Measurements from ENCODE around the gene DGKB. TPM values are rescaled to one million over a fixed set of nuclear protein-coding genes. Genes with fewer than 3 reads are reported as not detected.

DGKB gene
- polyA plus RNA-seq, 1 donor (not counting 4 experiments of a cell fraction or from before 2014, with no cell fraction given): 0.01 TPM

- DNase-seq (ENCODE audit: low read depth, low spot score) (no peak), FAIRE-seq (no peak)
- H3K9me3 ChIP-seq (ENCODE audit: control insufficient read depth, low read depth, low read length): no peaks in the 10 kb centered on the region
- no peak overlapping the region for H3K4me2 ChIP-seq (ENCODE audit: control insufficient read depth, extremely low read depth, insufficient read depth, low read depth, low read length)
- H3K9ac ChIP-seq (ENCODE audit: control insufficient read depth, extremely low read depth, insufficient read depth, low read length): no peak overlapping the region
- TF ChIP-seq CTCF (optimal IDR thresholded peaks at IDR 0.05 in 1 of 3, IDR thresholded peaks at IDR 0.05 in 1 of 3, conservative IDR thresholded peaks at IDR 0.05 in 1 of 3; ENCODE audit: extremely low read depth in 1 of 3, insufficient read depth in 2 of 3, low read length in 3 of 3) (no peak), EZH2 (IDR thresholded peaks at IDR 0.05; ENCODE audit: low read length) (no peak)
- H3K36me3 ChIP-seq (ENCODE audit: control insufficient read depth in 2 of 2, extremely low read depth in 1 of 2, insufficient read depth in 2 of 2, low read length in 2 of 2): no peaks in the 10 kb centered on the region
- H3K4me3 ChIP-seq (ENCODE audit: control insufficient read depth in 2 of 3, extremely low read depth in 1 of 3, insufficient read depth in 2 of 3, low read depth in 1 of 3, low read length in 3 of 3): no peak overlapping the region
- no peak overlapping the region for H2AFZ ChIP-seq (ENCODE audit: control insufficient read depth, low read length)
- no peaks in the 10 kb centered on the region for H3K9me1 ChIP-seq (ENCODE audit: control insufficient read depth, extremely low read depth, insufficient read depth, low read length)
- no peaks in the 10 kb centered on the region for H3K79me2 ChIP-seq (ENCODE audit: control insufficient read depth, insufficient read depth, low read length)
- no peak overlapping the region for H3K27ac ChIP-seq (ENCODE audit: control insufficient read depth, insufficient read depth, low read length)
- H3K27me3 ChIP-seq (ENCODE audit: control insufficient read depth, extremely low read depth, insufficient read depth, low read length): no peaks in the 10 kb centered on the region
- H4K20me1 ChIP-seq (ENCODE audit: control insufficient read depth, extremely low read depth, insufficient read depth, low read length): no peaks in the 10 kb centered on the region
- dilution Hi-C loops (cut with MboI; ENCODE audit: extremely low pct_ligation_motif_present, low sequenced_read_pairs): no loop called here
- H3K4me1 ChIP-seq (ENCODE audit: control insufficient read depth, extremely low read depth, insufficient read depth, low read length): no peaks in the 10 kb centered on the region
Measured at GRCh38 chr7:14115701-14116100, 786.9 kb downstream of the DGKB start.

- no peak for DNase-seq (ENCODE audit: low read depth, low spot score)
- H3K4me2 ChIP-seq (ENCODE audit: control insufficient read depth, extremely low read depth, insufficient read depth, low read depth, low read length): no peak overlapping the region
- no peaks in the 10 kb centered on the region for H4K20me1 ChIP-seq (ENCODE audit: control insufficient read depth, extremely low read depth, insufficient read depth, low read length)
- dilution Hi-C loops (cut with MboI; ENCODE audit: extremely low pct_ligation_motif_present, low sequenced_read_pairs): no loop called here
- H3K36me3 ChIP-seq (ENCODE audit: control insufficient read depth in 2 of 2, extremely low read depth in 1 of 2, insufficient read depth in 2 of 2, low read length in 2 of 2): no peaks in the 10 kb centered on the region
- no peaks in the 10 kb centered on the region for H3K4me1 ChIP-seq (ENCODE audit: control insufficient read depth, extremely low read depth, insufficient read depth, low read length)
- no peak overlapping the region for H3K27ac ChIP-seq (ENCODE audit: control insufficient read depth, insufficient read depth, low read length)
- no peaks in the 10 kb centered on the region for H3K9me3 ChIP-seq (ENCODE audit: control insufficient read depth, low read depth, low read length)
- H3K9me1 ChIP-seq (ENCODE audit: control insufficient read depth, extremely low read depth, insufficient read depth, low read length): no peaks in the 10 kb centered on the region
- no peak for FAIRE-seq
- no peak overlapping the region for H3K4me3 ChIP-seq (ENCODE audit: control insufficient read depth in 2 of 3, extremely low read depth in 1 of 3, insufficient read depth in 2 of 3, low read depth in 1 of 3, low read length in 3 of 3)
- no peaks in the 10 kb centered on the region for H3K27me3 ChIP-seq (ENCODE audit: control insufficient read depth, extremely low read depth, insufficient read depth, low read length)
- H3K79me2 ChIP-seq (ENCODE audit: control insufficient read depth, insufficient read depth, low read length): no peaks in the 10 kb centered on the region
- H2AFZ ChIP-seq (ENCODE audit: control insufficient read depth, low read length): no peak overlapping the region
- TF ChIP-seq EZH2 (IDR thresholded peaks at IDR 0.05; ENCODE audit: low read length): no peak
- no peak for TF ChIP-seq CTCF (optimal IDR thresholded peaks at IDR 0.05 in 1 of 3, IDR thresholded peaks at IDR 0.05 in 1 of 3, conservative IDR thresholded peaks at IDR 0.05 in 1 of 3; ENCODE audit: extremely low read depth in 1 of 3, insufficient read depth in 2 of 3, low read length in 3 of 3)
- no peak overlapping the region for H3K9ac ChIP-seq (ENCODE audit: control insufficient read depth, extremely low read depth, insufficient read depth, low read length)
Measured at GRCh38 chr7:14104861-14105260, 797.7 kb downstream of the DGKB start.

Measured in keratinocyte (primary cell).